ENCODE measurements around the gene RCL1. TPM values are rescaled to one million over a fixed set of nuclear protein-coding genes. Genes with fewer than 3 reads are reported as not detected.
"Not testable (repeated sequence)": the region's sequence is repeated elsewhere in the genome, so short reads cannot be mapped to it uniquely, and the experiment has no call there.

The RCL1 gene
- total RNA-seq, 4 donors from 2014 or later: 54.1 to 97.3 (median 88.8) TPM

- DNase-seq (ENCODE audit: low spot score): no peak
- no peak for TF ChIP-seq CTCF (IDR thresholded peaks at IDR 0.05)
- ATAC-seq (ENCODE audit: low FRiP score): no peak
These were observed 24.1 kb upstream of the RCL1 start for GRCh38 chr9:4768681-4769080.

- no peak for TF ChIP-seq CTCF (IDR thresholded peaks at IDR 0.05)
- ATAC-seq (ENCODE audit: low FRiP score) (no peak), DNase-seq (ENCODE audit: low spot score) (no peak)
These were observed 23.2 kb upstream of the RCL1 start for GRCh38 chr9:4769321-4770080.

GRCh38 chr9:4771788-4772187, 21.0 kb upstream of the RCL1 start:
- ATAC-seq (ENCODE audit: low FRiP score): no peak
- no peak for DNase-seq (ENCODE audit: low spot score)
- no peak for TF ChIP-seq CTCF (IDR thresholded peaks at IDR 0.05)

GRCh38 chr9:4774209-4774608, 18.5 kb upstream of the RCL1 start:
- ATAC-seq (ENCODE audit: low FRiP score) (no peak), DNase-seq (ENCODE audit: low spot score) (no peak)
- no peak for TF ChIP-seq CTCF (IDR thresholded peaks at IDR 0.05)

- ATAC-seq (ENCODE audit: low FRiP score); DNase-seq (ENCODE audit: low spot score): not testable (repeated sequence)
These were observed 17.8 kb upstream of the RCL1 start for GRCh38 chr9:4774958-4775357.

- ATAC-seq (ENCODE audit: low FRiP score): no peak
- DNase-seq (ENCODE audit: low spot score): no peak
- no peak for TF ChIP-seq CTCF (IDR thresholded peaks at IDR 0.05)
These were observed 12.1 kb upstream of the RCL1 start for GRCh38 chr9:4780651-4781050.

- TF ChIP-seq CTCF (IDR thresholded peaks at IDR 0.05): no peak
- no peak for ATAC-seq (ENCODE audit: low FRiP score)
These were observed 11.3 kb upstream of the RCL1 start for GRCh38 chr9:4781408-4781807.

GRCh38 chr9:4783191-4783590, 9.6 kb upstream of the RCL1 start:
- not testable (repeated sequence) for ATAC-seq (ENCODE audit: low FRiP score); DNase-seq (ENCODE audit: low spot score)

More at GRCh38 chr9:4781408-4781807, 11.3 kb upstream of the RCL1 start:
- DNase-seq (ENCODE audit: low spot score): no peak

Measured in omental fat pad (tissue), 4 donors.